HepG2 (cell line): Measurements from ENCODE around the gene C15orf62. TPM values are rescaled to one million over a fixed set of nuclear protein-coding genes. Genes with fewer than 3 reads are reported as not detected.
A peak's percentile ranks its signal among the peaks of the same experiment; 100 is the strongest.

Source experiments
- ARNTL ChIP-seq: sonication (generic); formaldehyde crosslinking; IDR thresholded peaks from 2 replicates; pipeline ENCODE4 v1.4.0; 2020; ENCODE audit warnings: mild to moderate bottlenecking, missing genetic modification reagents
- BHLHE40 ChIP-seq: IDR thresholded peaks from 2 replicates; pipeline ENCODE4 v1.6.1; 2011; ENCODE audit warnings: low read length, improper control_type of control experiment
- GABPB1 ChIP-seq: IDR thresholded peaks from 2 replicates; pipeline ENCODE4 v1.6.1; 2016; ENCODE audit warnings: mild to moderate bottlenecking, missing genetic modification reagents, moderate library complexity, missing compliant biosample characterization
- KDM3A ChIP-seq: IDR thresholded peaks from 2 replicates; pipeline ENCODE4 v1.6.1; 2018; ENCODE audit warnings: low read depth, missing compliant biosample characterization
- MLLT10 ChIP-seq: sonication (generic); formaldehyde crosslinking; IDR thresholded peaks from 2 replicates; pipeline ENCODE4 v1.4.0; 2020; ENCODE audit warnings: missing genetic modification reagents
- MYNN ChIP-seq: sonication (generic); formaldehyde crosslinking; IDR thresholded peaks from 2 replicates; pipeline ENCODE4 v1.4.0; 2020; ENCODE audit warnings: mild to moderate bottlenecking, low read depth, missing genetic modification reagents
- NFIB ChIP-seq: sonication (generic); formaldehyde crosslinking; IDR thresholded peaks from 2 replicates; pipeline ENCODE4 v1.9.0; 2021; ENCODE audit warnings: missing genetic modification reagents, mild to moderate bottlenecking, borderline replicate concordance
- POGZ ChIP-seq: sonication (generic); formaldehyde crosslinking; IDR thresholded peaks from 2 replicates; pipeline ENCODE4 v1.4.0; 2020; ENCODE audit warnings: mild to moderate bottlenecking, missing genetic modification reagents
- SRSF1 ChIP-seq: fragments of 200-400 bp; formaldehyde crosslinking; optimal IDR thresholded peaks from 2 replicates; pipeline ENCODE3; 2017; ENCODE audit warnings: mild to moderate bottlenecking, low read depth, low read length, moderate library complexity
- ZNF180 ChIP-seq: sonication (generic); formaldehyde crosslinking; IDR thresholded peaks from 2 replicates; pipeline ENCODE4 v1.4.0; 2020; ENCODE audit warnings: low read depth, missing genetic modification reagents, borderline replicate concordance
- ZNF224 ChIP-seq: sonication (generic); formaldehyde crosslinking; IDR thresholded peaks from 2 replicates; pipeline ENCODE4 v1.5.0; 2020; ENCODE audit warnings: mild to moderate bottlenecking, missing genetic modification reagents
- ZNF713 ChIP-seq: sonication (generic); formaldehyde crosslinking; IDR thresholded peaks from 2 replicates; pipeline ENCODE4 v1.4.0; 2020; ENCODE audit warnings: mild to moderate bottlenecking, missing genetic modification reagents
- polyA plus RNA-seq, 8 experiments: library from polyadenylated mRNA; depleted of rRNA in 3 of 8; stranded (reverse) in 7 of 8; unstranded in 1 of 8; fragments of >200 nt; fragmentation: Illumina TruSeq in 4 of 8; extraction: Trizol in 4 of 8; gene quantifications; 2 replicates each; pipeline versions ENCODE4 v1.2.1 to v1.2.3, GENCODE V29; 2011 to 2016; ENCODE audit warnings: low read depth in 4 of 8, missing spikeins in 1 of 8, mixed read lengths in 1 of 8; ENCODE audit not compliant: insufficient read depth in 1 of 8
- total RNA-seq, 5 experiments: library from RNA; depleted of rRNA; stranded (reverse); fragments of >200 nt; fragmentation: Illumina TruSeq; extraction: Trizol; gene quantifications; 2 replicates each; pipeline ENCODE4 v1.2.3, GENCODE V29; 2016; ENCODE audit warnings: low read depth in 1 of 5
- TF ChIP-seq, protein P1 (sequence below): IDR thresholded peaks from 2 replicates; pipeline ENCODE4 v1.6.1; 2012; ENCODE audit warnings: inconsistent platforms
- TF ChIP-seq, protein P2 (sequence below): IDR thresholded peaks from 2 replicates; pipeline ENCODE4 v1.6.1; 2016; ENCODE audit warnings: low read depth
- TF ChIP-seq, protein P3 (sequence below): sonication (generic); formaldehyde crosslinking; IDR thresholded peaks from 2 replicates; pipeline ENCODE4 v1.4.0; 2020; ENCODE audit warnings: mild to moderate bottlenecking, low read depth, missing genetic modification reagents
- TF ChIP-seq, protein P4 (sequence below): sonication (generic); formaldehyde crosslinking; IDR thresholded peaks from 2 replicates; pipeline ENCODE4 v1.4.0; 2020; ENCODE audit warnings: low read depth, mild to moderate bottlenecking, missing genetic modification reagents
- TF ChIP-seq, protein P5 (sequence below): sonication (generic); formaldehyde crosslinking; IDR thresholded peaks from 2 replicates; pipeline ENCODE4 v1.8.1; 2023; ENCODE audit warnings: mild to moderate bottlenecking, missing genetic modification reagents
- TF ChIP-seq, protein P6 (sequence below): fragments of 450-650 bp; IDR thresholded peaks from 2 replicates; pipeline ENCODE4 v1.6.1; 2016
- TF ChIP-seq, protein P7 (sequence below), 2 experiments: fragments of 450-650 bp in 1 of 2; sonication (generic) in 1 of 2; formaldehyde crosslinking; IDR thresholded peaks; 2 replicates each; pipeline versions ENCODE4 v1.5.0 to v1.8.0; 2020 to 2022; ENCODE audit warnings: mild to moderate bottlenecking in 1 of 2, missing genetic modification reagents in 1 of 2

C15orf62 gene
- total and polyA plus RNA-seq, 2 of the 13 experiments (the other 11 are each of a cell fraction or from before 2014, with no cell fraction given), result 0.51 to 1.1 TPM

DNA sequence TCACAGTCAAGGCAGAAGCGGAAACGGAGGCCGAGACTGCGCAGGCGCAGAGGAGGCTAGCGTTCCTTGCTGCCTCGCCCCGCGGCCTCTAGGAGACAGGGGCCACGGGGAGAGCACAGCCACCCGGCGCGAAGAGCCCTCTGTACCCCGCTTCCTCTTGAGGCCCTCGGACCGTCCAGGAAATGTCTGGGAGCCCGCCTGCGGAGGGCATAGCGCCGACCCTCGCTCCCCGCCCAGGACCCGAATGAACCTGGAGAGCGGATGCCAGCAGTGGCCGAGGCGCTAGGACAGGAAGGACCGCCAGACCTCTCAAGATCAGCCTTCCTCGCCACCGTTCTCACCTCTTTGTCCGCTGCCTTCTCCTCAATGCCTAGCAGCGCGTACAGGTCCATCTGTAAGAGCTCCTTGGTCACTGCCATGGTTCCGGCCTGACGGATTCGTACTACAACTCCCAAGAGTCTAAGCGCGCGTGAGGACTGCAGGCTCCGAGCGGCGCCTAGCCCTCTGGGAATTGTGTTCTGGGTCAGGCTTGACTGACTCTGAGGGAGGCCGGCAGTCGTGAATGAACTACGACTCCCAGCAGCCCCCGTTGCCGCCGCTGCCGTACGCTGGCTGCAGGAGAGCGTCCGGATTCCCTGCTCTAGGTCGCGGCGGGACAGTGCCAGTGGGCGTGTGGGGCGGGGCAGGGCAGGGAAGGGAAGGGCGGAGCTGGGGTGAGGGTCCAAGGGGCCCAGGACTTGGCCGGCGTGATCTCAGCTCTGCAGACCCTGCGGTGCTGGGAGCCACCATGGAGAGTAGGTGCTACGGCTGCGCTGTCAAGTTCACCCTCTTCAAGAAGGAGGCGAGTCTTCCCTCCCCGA, 37.5 kb downstream of the C15orf62 start, which contains the start of the genes DNAJC17 and ZFYVE19 (continued):
- TF ChIP-seq, protein P1, sequence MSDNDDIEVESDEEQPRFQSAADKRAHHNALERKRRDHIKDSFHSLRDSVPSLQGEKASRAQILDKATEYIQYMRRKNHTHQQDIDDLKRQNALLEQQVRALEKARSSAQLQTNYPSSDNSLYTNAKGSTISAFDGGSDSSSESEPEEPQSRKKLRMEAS, result peak; percentile 68
- TF ChIP-seq ZNF224 (CRISPR knock-in tag) (0 out of 2 replicates have a peak, but pooled peaks have one; percentile 55), SRSF1 (peak; percentile 44), ZNF713 (CRISPR knock-in tag) (0 out of 2 replicates have a peak, but pooled peaks have one; percentile 5), GABPB1 (peak; percentile 92), NFIB (no peak), POGZ (CRISPR knock-in tag) (peak; percentile 38), ZNF180 (CRISPR knock-in tag) (no peak), ARNTL (CRISPR knock-in tag) (0 out of 2 replicates have a peak, but pooled peaks have one; percentile 23), BHLHE40 (no peak), KDM3A (CRISPR knock-in tag) (peak; percentile 53; the same call in 1 of the 2 replicates), MLLT10 (no peak), MYNN (CRISPR knock-in tag) (0 out of 2 replicates have a peak, but pooled peaks have one; percentile 19)
- TF ChIP-seq, protein P2, sequence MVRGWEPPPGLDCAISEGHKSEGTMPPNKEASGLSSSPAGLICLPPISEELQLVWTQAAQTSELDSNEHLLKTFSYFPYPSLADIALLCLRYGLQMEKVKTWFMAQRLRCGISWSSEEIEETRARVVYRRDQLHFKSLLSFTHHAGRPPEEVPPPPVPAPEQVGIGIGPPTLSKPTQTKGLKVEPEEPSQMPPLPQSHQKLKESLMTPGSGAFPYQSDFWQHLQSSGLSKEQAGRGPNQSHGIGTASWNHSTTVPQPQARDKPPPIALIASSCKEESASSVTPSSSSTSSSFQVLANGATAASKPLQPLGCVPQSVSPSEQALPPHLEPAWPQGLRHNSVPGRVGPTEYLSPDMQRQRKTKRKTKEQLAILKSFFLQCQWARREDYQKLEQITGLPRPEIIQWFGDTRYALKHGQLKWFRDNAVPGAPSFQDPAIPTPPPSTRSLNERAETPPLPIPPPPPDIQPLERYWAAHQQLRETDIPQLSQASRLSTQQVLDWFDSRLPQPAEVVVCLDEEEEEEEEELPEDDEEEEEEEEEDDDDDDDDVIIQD (CRISPR knock-in tag), result 0 out of 2 replicates have a peak, but pooled peaks have one; percentile 51
- TF ChIP-seq, protein P3, sequence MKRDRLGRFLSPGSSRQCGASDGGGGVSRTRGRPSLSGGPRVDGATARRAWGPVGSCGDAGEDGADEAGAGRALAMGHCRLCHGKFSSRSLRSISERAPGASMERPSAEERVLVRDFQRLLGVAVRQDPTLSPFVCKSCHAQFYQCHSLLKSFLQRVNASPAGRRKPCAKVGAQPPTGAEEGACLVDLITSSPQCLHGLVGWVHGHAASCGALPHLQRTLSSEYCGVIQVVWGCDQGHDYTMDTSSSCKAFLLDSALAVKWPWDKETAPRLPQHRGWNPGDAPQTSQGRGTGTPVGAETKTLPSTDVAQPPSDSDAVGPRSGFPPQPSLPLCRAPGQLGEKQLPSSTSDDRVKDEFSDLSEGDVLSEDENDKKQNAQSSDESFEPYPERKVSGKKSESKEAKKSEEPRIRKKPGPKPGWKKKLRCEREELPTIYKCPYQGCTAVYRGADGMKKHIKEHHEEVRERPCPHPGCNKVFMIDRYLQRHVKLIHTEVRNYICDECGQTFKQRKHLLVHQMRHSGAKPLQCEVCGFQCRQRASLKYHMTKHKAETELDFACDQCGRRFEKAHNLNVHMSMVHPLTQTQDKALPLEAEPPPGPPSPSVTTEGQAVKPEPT (CRISPR knock-in tag), result peak; percentile 58; the same call in 1 of the 2 replicates
- TF ChIP-seq, protein P4, sequence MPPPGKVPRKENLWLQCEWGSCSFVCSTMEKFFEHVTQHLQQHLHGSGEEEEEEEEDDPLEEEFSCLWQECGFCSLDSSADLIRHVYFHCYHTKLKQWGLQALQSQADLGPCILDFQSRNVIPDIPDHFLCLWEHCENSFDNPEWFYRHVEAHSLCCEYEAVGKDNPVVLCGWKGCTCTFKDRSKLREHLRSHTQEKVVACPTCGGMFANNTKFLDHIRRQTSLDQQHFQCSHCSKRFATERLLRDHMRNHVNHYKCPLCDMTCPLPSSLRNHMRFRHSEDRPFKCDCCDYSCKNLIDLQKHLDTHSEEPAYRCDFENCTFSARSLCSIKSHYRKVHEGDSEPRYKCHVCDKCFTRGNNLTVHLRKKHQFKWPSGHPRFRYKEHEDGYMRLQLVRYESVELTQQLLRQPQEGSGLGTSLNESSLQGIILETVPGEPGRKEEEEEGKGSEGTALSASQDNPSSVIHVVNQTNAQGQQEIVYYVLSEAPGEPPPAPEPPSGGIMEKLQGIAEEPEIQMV (CRISPR knock-in tag), result peak; percentile 94
- TF ChIP-seq, protein P5, sequence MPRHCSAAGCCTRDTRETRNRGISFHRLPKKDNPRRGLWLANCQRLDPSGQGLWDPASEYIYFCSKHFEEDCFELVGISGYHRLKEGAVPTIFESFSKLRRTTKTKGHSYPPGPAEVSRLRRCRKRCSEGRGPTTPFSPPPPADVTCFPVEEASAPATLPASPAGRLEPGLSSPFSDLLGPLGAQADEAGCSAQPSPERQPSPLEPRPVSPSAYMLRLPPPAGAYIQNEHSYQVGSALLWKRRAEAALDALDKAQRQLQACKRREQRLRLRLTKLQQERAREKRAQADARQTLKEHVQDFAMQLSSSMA (CRISPR knock-in tag), result peak; percentile 48; the same call in 1 of the 2 replicates
- TF ChIP-seq, protein P6, sequence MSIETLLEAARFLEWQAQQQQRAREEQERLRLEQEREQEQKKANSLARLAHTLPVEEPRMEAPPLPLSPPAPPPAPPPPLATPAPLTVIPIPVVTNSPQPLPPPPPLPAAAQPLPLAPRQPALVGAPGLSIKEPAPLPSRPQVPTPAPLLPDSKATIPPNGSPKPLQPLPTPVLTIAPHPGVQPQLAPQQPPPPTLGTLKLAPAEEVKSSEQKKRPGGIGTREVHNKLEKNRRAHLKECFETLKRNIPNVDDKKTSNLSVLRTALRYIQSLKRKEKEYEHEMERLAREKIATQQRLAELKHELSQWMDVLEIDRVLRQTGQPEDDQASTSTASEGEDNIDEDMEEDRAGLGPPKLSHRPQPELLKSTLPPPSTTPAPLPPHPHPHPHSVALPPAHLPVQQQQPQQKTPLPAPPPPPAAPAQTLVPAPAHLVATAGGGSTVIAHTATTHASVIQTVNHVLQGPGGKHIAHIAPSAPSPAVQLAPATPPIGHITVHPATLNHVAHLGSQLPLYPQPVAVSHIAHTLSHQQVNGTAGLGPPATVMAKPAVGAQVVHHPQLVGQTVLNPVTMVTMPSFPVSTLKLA, result 0 out of 2 replicates have a peak, but pooled peaks have one; percentile 2
- TF ChIP-seq, protein P7, sequence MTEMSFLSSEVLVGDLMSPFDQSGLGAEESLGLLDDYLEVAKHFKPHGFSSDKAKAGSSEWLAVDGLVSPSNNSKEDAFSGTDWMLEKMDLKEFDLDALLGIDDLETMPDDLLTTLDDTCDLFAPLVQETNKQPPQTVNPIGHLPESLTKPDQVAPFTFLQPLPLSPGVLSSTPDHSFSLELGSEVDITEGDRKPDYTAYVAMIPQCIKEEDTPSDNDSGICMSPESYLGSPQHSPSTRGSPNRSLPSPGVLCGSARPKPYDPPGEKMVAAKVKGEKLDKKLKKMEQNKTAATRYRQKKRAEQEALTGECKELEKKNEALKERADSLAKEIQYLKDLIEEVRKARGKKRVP (CRISPR knock-in tag; IDR thresholded peaks at IDR 0.05), result no peak
